GM12878 (cell line): ENCODE data around the gene HDDC3. TPM values are rescaled to one million over a fixed set of nuclear protein-coding genes. Genes with fewer than 3 reads are reported as not detected.
A peak's percentile ranks its signal among the peaks of the same experiment; 100 is the strongest.

Source experiments
- ATF7 ChIP-seq: fragments of 450-650 bp; IDR thresholded peaks from 2 replicates; pipeline ENCODE4 v1.6.1; 2016; ENCODE audit warnings: low read depth, mild to moderate bottlenecking
- BHLHE40 ChIP-seq, 2 experiments: fragments of 450-650 bp in 1 of 2; IDR thresholded peaks; 2 replicates each; pipeline ENCODE4 v1.6.1; 2011 to 2017; ENCODE audit warnings: low read depth in 2 of 2, borderline replicate concordance in 1 of 2, improper control_type of control experiment in 1 of 2, low read length in 1 of 2, mild to moderate bottlenecking in 1 of 2
- CHD2 ChIP-seq: IDR thresholded peaks from 2 replicates; pipeline ENCODE4 v1.6.1; 2011; ENCODE audit warnings: low read depth, low read length, improper control_type of control experiment, borderline replicate concordance
- CHD4 ChIP-seq: fragments of 200-600 bp; sonication (generic); IDR thresholded peaks from 2 replicates; pipeline ENCODE4 v1.6.1; 2016; ENCODE audit warnings: mild to moderate bottlenecking
- CREM ChIP-seq: IDR thresholded peaks from 2 replicates; pipeline ENCODE4 v1.6.1; 2014; ENCODE audit warnings: antibody characterized with exemption, low read depth
- E4F1 ChIP-seq: fragments of 450-650 bp; IDR thresholded peaks from 2 replicates; pipeline ENCODE4 v1.6.1; 2018; ENCODE audit warnings: borderline replicate concordance, mild to moderate bottlenecking; ENCODE audit not compliant: partially characterized antibody
- HDAC6 ChIP-seq: fragments of 200-600 bp; sonication (generic); IDR thresholded peaks from one replicate; pipeline ENCODE4 v1.8.0; 2017; ENCODE audit warnings: antibody characterized with exemption; ENCODE audit not compliant: unreplicated experiment
- IKZF1 ChIP-seq: fragments of 450-650 bp; conservative IDR thresholded peaks from 2 replicates; pipeline ENCODE4 v1.6.1; 2017; ENCODE audit warnings: antibody characterized with exemption, mild to moderate bottlenecking
- IRF5 ChIP-seq: fragments of 450-650 bp; IDR thresholded peaks from 2 replicates; pipeline ENCODE4 v1.6.1; 2017; ENCODE audit warnings: borderline replicate concordance
- KDM1A ChIP-seq: fragments of 200-600 bp; sonication (generic); IDR thresholded peaks from 2 replicates; pipeline ENCODE4 v1.6.1; 2016; ENCODE audit warnings: borderline replicate concordance
- MLLT1 ChIP-seq: fragments of 450-650 bp; IDR thresholded peaks from 2 replicates; pipeline ENCODE4 v1.6.1; 2016; ENCODE audit warnings: mild to moderate bottlenecking
- MYB ChIP-seq: fragments of 150-350 bp; IDR thresholded peaks from 2 replicates; pipeline ENCODE4 v1.6.1; 2014; ENCODE audit warnings: mild to moderate bottlenecking, low read depth, low read length, borderline replicate concordance
- NFYB ChIP-seq: IDR thresholded peaks from 2 replicates; pipeline ENCODE4 v1.6.1; 2011; ENCODE audit warnings: low read depth, mild to moderate bottlenecking, low read length, improper control_type of control experiment, moderate library complexity; ENCODE audit not compliant: insufficient read depth
- RB1 ChIP-seq: fragments of 450-650 bp; formaldehyde crosslinking; IDR thresholded peaks from 2 replicates; pipeline ENCODE4 v1.6.1; 2017; ENCODE audit warnings: mild to moderate bottlenecking, borderline replicate concordance
- RELA ChIP-seq: fragments of 450-650 bp; IDR thresholded peaks from 2 replicates; pipeline ENCODE4 v1.8.0; 2014; ENCODE audit warnings: borderline replicate concordance; ENCODE audit not compliant: partially characterized antibody
- TAF1 ChIP-seq: IDR thresholded peaks from 2 replicates; pipeline ENCODE4 v1.6.1; 2011; ENCODE audit warnings: mild to moderate bottlenecking, low read depth, low read length, borderline replicate concordance
- ZBED1 ChIP-seq: IDR thresholded peaks from 2 replicates; pipeline ENCODE4 v1.6.1; 2016; ENCODE audit warnings: borderline replicate concordance
- ZBTB40 ChIP-seq: fragments of 450-650 bp; IDR thresholded peaks from 2 replicates; pipeline ENCODE4 v1.6.1; 2016; ENCODE audit warnings: mild to moderate bottlenecking, moderate library complexity, borderline replicate concordance
- ZNF207 ChIP-seq: fragments of 450-650 bp; IDR thresholded peaks from 2 replicates; pipeline ENCODE4 v1.6.1; 2014; ENCODE audit warnings: antibody characterized with exemption, mild to moderate bottlenecking, borderline replicate concordance
- ZNF24 ChIP-seq: fragments of 450-650 bp; IDR thresholded peaks from 2 replicates; pipeline ENCODE4 v1.6.1; 2017; ENCODE audit warnings: antibody characterized with exemption, mild to moderate bottlenecking
- polyA plus RNA-seq, 11 experiments: library from polyadenylated mRNA; depleted of rRNA in 4 of 11; unstranded in 6 of 11; stranded (reverse) in 5 of 11; fragments of >200 nt; fragmentation: Nextera tagmentation in 4 of 11; fragmentation: Illumina TruSeq in 1 of 11; extraction: Ambion mirVana in 4 of 11; extraction: Trizol in 1 of 11; gene quantifications; 1 replicate in 1 of 11; 2 replicates in 10 of 11; pipeline versions ENCODE4 v1.2.1 to v1.2.3, GENCODE V29; 2011 to 2016; ENCODE audit warnings: inconsistent platforms in 2 of 11, missing spikeins in 2 of 11, low read depth in 1 of 11
- total RNA-seq, 4 experiments: library from RNA; depleted of rRNA in 3 of 4; stranded (reverse); fragments of >200 nt in 3 of 4; fragmentation: Illumina TruSeq in 1 of 4; extraction: Trizol in 1 of 4; gene quantifications; 2 replicates each; pipeline versions ENCODE4 v1.2.1 to v1.2.3, GENCODE V29; 2013 to 2021

Gene HDDC3
- total and polyA plus RNA-seq, 10 of the 15 experiments (the other 5 are each of a cell fraction or from before 2014, with no cell fraction given), result 5.6 to 39.5 (median 23.0) TPM

GRCh38 chr15:90902040-90902839 is 30.1 kb downstream of the HDDC3 start (continued):
- TF ChIP-seq E4F1, result no peak
- TF ChIP-seq IRF5, result no peak
- TF ChIP-seq BHLHE40 (IDR thresholded peaks at IDR 0.05; ENCODE audit: borderline replicate concordance in 1 of 2, low read depth in 2 of 2, low read length in 1 of 2), result peak in 1 of 2 experiments; percentile 52; a peak in 1 of 4 replicates
- no peak; the same call in 1 of the 2 replicates for TF ChIP-seq ZBTB40
- TF ChIP-seq TAF1, result peak; percentile 34; the same call in 1 of the 2 replicates
- peak; percentile 42; the same call in 1 of the 2 replicates for TF ChIP-seq ZNF207
- peak; percentile 70; the same call in 1 of the 2 replicates for TF ChIP-seq RB1
- TF ChIP-seq CREM, result no peak
- TF ChIP-seq IKZF1, result peak; percentile 67
- TF ChIP-seq MLLT1, result peak; percentile 59; the same call in 1 of the 2 replicates
- no peak for TF ChIP-seq ZNF24
- no peak for TF ChIP-seq ZBED1
- no peak for TF ChIP-seq NFYB
- no peak for TF ChIP-seq ATF7
- 0 out of 2 replicates have a peak, but pooled peaks have one; percentile 12 for TF ChIP-seq CHD2
- TF ChIP-seq MYB, result no peak
- no peak for TF ChIP-seq HDAC6
- peak; percentile 42 for TF ChIP-seq RELA
- no peak for TF ChIP-seq KDM1A
- no peak for TF ChIP-seq CHD4
